SJCRH30 (cell line): Measurements from ENCODE around the gene NCAN. TPM values are rescaled to one million over a fixed set of nuclear protein-coding genes. Genes with fewer than 3 reads are reported as not detected.

Experiments
- total RNA-seq: library from RNA; depleted of rRNA; stranded (reverse); fragments of >200 nt; shearing (Covaris generic); gene quantifications from 2 replicates; pipeline ENCODE4 v1.2.3, GENCODE V29; 2014; rRNA removed

NCAN gene
- total RNA-seq, 1 experiment from 2014 or later: not detected

Other genes starting within 250 kb of the NCAN start
- gene SUGP2, start 178.4 kb upstream of the NCAN start, total RNA-seq: 47.7 and 57.4 TPM in 2 replicates
- 48.6 and 55.6 TPM in 2 replicates for gene ARMC6, start 178.4 kb upstream of the NCAN start, total RNA-seq
- gene SLC25A42, start 148.0 kb upstream of the NCAN start, total RNA-seq: 6.8 and 8.0 TPM in 2 replicates
- gene TMEM161A, start 73.5 kb upstream of the NCAN start, total RNA-seq: 23.3 and 23.4 TPM in 2 replicates
- gene MEF2B, start 41.7 kb upstream of the NCAN start, total RNA-seq: not detected in 2 replicates
- gene BORCS8, start 19.8 kb upstream of the NCAN start, total RNA-seq: 24.9 and 26.3 TPM in 2 replicates
- gene RFXANK, start 19.7 kb upstream of the NCAN start, total RNA-seq: 52.5 and 64.2 TPM in 2 replicates
- 20.8 and 23.7 TPM in 2 replicates for gene NR2C2AP, start 8.5 kb upstream of the NCAN start, total RNA-seq
- gene TM6SF2, start 61.3 kb downstream of the NCAN start, total RNA-seq: not detected in 2 replicates
- 35.4 and 40.8 TPM in 2 replicates for gene SUGP1, start 108.6 kb downstream of the NCAN start, total RNA-seq
- gene MAU2, start 108.9 kb downstream of the NCAN start, total RNA-seq: 18.0 and 24.3 TPM in 2 replicates
- gene GATAD2A, start 193.7 kb downstream of the NCAN start, total RNA-seq: 99.6 and 101 TPM in 2 replicates